Glomerular endothelial cell (primary cell): ENCODE data around the gene PREX1. TPM values are rescaled to one million over a fixed set of nuclear protein-coding genes. Genes with fewer than 3 reads are reported as not detected.
"Not testable (repeated sequence)": the region's sequence is repeated elsewhere in the genome, so short reads cannot be mapped to it uniquely, and the experiment has no call there.

Source experiments
- DNase-seq: peaks from one replicate; pipeline ENCODE4 v3.0.0-alpha.2; 2011; ENCODE audit warnings: low read depth, low spot score; ENCODE audit errors: extremely low read depth
- total RNA-seq: library from RNA; depleted of rRNA; stranded (reverse); fragments of >200 nt; gene quantifications from 2 replicates; pipeline ENCODE4 v1.2.3, GENCODE V29; 2015

The PREX1 gene
- total RNA-seq, 1 donor from 2014 or later: 105 TPM

GRCh38 chr20:48826883-48827771 is 672 bp downstream of the PREX1 start:
- no peak for DNase-seq

GRCh38 chr20:48826480-48826879 is 1.3 kb downstream of the PREX1 start:
- not testable (repeated sequence) for DNase-seq

DNA sequence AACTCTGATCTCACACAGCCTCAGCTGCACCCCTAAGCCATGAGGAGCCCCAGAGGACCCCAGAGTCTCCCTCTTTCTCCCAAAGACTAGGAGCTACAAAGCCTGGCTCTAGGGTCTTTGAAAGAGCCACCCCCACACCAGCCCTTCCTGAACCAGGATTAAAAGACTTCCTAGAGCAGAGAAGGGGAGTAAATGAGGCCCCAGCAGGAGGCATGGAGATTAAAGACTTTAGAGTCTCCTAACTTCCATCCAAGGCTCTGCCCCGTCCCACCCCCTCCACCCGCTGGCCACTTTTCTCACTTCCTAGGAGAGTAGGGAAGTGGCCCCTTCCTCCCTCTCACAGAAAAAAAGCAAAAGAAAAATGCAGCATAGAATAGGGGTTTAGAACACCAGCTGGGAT is 1.7 kb downstream of the PREX1 start:
- DNase-seq: no peak

DNA sequence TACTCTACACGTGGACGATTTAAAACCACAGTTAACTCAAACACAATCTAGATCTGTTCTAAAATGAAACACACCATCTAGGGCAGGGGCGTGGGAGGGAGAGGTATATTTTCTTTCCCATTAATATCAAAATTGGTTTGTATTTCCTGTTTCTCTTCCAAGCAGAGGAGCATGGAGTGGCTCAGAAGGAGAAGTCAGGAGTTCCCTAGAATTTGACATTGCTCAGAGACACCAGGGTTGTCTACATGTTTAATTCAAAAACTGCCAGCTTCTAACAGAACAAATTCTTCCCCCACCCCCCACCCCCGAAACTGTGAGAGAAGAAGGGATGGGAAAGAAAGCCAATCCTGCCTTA is 2.3 kb downstream of the PREX1 start:
- DNase-seq: no peak

DNA sequence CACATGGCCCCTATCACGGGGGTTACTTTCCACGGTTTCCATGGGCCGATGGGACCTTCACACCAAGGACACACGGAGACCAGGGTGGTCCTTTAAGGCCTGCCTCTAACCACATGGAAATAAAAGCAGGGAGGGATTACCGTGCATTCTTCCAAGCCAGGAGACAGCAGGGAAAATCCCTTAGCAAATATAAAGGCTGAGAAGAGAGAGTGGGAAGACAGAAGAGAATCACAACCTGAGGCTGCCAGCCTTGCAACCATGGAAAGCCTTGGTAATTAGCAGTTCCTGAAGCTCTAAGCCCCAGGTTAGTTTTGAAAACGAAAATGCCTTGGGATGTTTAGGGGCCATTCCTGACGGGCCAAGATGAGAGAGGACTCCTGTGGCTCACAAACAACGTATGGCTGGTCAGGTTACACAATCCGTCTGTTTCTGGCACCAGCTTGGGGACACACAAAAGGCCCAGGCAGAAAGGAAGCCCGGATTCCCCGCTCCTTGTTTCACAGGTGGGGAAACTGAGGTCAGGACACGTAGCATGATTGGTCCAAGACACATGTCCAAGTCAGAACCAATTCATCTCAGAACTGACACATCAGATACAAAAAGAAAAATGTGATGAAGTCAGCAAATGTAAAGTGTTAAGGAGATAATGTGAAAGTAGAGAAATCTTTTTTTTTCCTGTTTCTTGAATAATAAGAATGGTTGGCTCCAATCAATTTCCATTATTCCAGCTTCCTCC is 2.8 kb downstream of the PREX1 start:
- DNase-seq: no peak

- peak; percentile 57 for DNase-seq
Measured at GRCh38 chr20:48823960-48824498, 3.8 kb downstream of the PREX1 start.

DNA sequence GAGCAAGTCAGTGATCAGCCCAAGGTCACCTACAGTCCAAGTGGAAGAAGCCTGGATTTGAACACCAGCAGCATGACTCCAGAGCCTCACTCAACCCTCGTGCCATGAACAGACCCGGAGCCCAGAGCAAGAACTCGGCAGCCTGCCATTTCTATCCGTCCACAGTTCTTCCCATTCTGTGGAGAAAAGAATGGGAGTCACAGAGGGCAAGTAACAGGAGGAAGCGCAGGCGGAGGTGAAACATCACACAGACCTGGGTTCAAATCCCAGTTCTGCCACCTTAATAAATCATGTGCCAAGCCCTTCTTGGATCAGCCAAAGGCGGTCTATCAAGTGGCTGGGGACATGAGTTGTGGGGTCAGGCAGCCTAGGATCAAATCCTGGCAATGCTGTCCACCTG is 4.3 kb downstream of the PREX1 start:
- DNase-seq: peak; percentile 62

GRCh38 chr20:48822879-48823385 is 4.9 kb downstream of the PREX1 start:
- no peak for DNase-seq

DNA sequence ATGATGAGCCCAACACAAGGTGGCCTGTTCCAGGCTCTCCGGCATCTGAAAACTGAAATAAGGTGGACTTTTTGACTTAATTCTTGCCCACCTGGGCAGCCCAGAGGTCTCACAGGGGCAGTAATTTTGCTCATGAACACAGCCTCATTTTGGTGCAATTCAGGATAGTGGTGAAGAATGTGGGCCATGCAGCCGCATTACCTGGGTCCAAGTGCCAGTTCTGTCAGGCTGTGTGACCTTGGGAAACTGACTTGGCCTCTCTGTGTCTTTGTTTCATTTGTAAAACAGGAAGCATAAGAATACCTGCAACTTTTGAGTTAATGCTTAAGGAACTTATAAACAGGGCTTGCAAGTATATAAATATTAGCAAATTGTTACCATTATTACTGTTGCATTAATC is 5.6 kb downstream of the PREX1 start:
- no peak for DNase-seq

- no peak for DNase-seq
Measured at GRCh38 chr20:48821261-48821920, 6.4 kb downstream of the PREX1 start.

DNA sequence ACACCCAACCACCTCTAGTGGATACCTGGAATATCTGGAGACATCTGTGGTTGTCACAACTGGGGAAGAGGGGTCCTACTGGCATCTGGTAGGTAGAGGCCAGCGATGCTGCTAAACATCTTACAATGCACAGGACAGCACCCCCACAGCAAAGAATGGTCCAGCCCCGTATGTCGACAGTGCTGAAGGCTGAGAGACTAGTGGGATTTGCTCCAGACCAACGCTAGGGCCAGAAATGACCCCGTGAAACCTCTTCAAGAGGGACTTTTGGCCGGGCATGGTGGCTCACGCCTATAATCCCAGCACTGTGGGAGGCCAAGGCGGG is 7.2 kb downstream of the PREX1 start:
- DNase-seq: no peak

DNA sequence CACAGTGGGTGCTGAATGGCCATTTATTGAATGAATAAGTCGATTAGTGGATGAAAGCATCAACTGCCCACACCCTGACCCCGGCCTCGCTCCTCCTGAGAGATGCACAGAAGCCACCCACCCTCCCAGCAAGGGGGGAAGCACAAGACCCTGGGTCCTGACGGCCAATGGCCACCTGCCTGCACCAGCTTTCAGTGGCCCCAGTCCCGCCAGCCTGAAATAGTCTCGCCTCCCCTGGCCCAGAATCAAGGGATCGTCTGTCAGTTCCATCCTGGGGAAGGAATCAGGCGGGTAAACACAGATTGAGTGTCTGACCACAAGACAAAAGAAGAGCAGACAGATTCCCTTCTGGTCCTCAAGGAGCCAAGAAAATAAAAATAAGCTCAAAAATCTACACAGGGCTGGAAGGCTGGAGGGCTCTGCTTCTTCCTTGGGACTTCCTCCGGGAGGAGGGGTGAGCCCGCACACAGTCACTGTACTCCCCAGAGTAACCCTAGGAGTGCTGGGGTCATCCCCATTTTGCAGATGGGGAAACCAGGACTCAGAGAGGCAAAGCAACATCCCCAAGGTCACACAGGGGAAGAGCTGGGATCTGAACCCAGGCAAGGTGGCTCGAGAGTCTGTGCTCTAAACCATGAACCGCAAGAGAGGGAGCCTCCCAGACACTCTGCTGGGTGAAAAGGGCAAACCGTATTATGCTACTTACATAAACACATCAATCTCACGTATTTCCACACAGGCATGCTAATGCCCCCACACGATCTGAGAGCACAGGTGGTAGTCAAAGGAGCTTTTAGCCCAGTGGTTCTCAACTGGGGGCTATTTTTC is 7.8 kb downstream of the PREX1 start:
- no peak for DNase-seq

- no peak for DNase-seq
Measured at GRCh38 chr20:48819089-48819488, 8.7 kb downstream of the PREX1 start.

- no peak for DNase-seq
Measured at GRCh38 chr20:48818481-48818987, 9.3 kb downstream of the PREX1 start.

GRCh38 chr20:48818031-48818370 is 9.8 kb downstream of the PREX1 start:
- DNase-seq: no peak

DNA sequence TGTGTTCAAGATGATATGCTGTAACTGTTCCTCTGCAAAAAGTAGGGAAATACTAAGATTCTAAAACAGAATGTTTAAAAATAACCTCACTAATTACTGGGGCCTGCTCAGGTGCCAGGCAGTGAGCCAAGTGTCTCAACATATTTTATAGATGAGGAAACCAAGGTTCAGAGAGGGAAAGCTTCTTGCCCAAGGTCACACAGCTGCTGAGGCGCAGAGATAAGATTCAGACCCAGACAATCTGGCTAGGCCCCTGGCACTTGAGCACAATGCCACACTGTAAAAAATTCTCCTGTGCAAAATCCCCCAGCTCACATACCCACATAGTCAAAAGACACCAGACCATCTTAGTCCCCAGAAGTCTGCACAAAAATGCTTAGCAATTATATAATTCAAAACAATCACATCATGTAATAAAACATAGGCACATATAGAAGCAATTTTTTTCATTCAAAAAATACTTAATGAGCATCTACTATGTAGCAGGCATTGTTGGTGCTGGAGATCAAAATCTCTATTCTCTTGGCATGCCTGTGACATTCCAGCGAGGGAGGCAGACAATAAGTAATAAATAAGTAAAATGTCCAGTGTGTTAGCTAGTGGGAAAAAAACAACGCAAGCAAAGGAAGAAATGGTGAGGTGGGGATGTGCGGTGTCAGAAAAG is 10.3 kb downstream of the PREX1 start:
- no peak for DNase-seq

DNA sequence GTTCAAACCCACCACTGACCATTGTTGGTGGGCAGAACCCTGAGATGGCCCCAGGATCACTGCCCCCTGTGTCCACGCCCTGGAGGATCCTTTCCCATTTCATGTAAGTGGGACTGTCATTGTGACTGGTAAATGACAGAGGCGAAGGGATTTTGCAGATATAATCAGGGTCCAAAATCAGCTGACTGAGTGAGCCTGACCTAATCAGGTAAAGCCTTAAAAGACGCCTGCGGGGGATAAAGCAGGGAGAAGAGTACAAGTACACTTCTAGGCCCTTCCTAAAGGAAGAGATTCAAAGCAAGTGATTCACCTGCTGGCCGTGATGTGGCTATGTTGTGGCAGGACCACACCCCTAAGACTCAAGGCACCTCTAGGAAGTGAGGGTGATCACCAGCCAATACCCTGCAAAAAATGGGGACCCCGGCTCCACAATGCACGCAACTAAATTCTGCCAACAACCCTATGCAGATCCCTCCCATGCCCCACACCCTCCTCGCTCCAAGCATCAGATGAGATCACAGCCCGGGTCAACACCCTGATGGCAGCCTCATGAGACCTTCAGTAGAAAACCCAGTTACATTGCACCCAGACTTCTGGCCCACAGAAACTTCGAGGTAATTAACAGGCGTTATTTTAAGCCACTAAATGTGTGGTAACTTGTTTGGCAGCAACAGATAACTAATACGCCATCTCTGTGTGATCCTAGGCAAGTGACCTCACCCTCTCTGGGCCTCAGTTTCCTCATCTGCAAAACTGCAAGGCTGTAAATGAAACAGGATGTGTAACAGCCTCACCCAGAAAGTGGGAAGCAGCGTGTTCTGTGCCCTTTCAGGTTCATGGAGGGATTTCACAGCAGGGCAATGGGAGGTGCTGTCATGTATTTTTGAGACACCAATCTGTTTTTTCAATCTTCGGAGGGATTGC is 11.3 kb downstream of the PREX1 start:
- DNase-seq: no peak

GRCh38 chr20:48815537-48815936 is 12.3 kb downstream of the PREX1 start:
- no peak for DNase-seq

GRCh38 chr20:48814633-48815032 is 13.2 kb downstream of the PREX1 start:
- DNase-seq: no peak
